GM18861 (cell line): ENCODE measurements around the gene XPC.

Experiments used
- ATAC-seq: cut with Tn5 transposase; IDR thresholded peaks from one replicate; pipeline ENCODE4 v1.9.1; 2021; ENCODE audit not compliant: unreplicated experiment

XPC gene

DNA sequence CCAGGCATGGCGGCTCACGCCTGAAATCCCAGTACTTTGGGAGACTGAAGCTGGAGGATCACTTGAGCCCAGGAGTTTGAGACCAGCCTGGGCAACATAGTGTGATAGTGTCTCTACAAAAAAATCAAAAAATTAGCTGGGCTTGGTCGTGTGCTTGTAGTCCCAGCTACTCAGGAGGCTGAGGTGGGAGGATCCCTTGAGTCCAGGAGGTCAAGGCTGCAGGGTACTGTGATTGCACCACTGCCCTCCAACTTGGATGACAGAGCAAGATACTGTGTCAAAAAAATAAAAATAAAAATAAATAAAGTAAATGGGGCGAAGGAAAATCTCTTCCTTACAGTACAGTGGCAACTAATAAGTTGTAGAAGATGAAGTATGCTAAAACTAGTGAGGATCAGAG, 29.8 kb upstream of the XPC start:
- no peak for ATAC-seq

DNA sequence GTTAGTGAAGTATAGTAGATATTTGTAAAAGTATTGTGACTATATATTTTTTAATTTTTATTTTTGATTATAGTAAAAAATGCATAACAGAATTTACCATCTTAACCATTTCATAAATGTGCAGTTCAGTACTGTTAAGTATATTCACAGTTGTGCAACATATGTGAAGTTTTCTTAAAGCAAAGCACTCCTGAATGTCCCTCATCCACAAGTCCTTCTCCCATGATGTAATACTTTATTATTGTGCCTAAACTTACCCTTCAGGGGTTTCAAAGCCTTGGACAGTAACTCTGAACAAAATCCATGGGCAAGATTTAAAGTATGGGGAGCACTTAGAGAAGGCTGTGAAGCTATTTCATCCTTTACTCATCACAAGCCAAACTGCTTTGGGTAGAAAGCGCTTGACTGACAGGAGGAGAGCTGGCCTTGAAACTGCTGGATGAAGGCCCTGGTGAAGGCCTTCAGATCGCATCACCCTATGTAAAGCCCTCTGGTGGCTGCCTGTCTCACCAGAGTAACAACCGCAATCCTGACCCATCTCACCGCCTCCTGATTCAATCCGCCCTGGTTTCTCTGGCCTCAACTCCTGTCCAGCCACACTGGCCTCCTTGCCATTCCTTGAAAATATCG, 28.3 kb upstream of the XPC start:
- no peak for ATAC-seq

DNA sequence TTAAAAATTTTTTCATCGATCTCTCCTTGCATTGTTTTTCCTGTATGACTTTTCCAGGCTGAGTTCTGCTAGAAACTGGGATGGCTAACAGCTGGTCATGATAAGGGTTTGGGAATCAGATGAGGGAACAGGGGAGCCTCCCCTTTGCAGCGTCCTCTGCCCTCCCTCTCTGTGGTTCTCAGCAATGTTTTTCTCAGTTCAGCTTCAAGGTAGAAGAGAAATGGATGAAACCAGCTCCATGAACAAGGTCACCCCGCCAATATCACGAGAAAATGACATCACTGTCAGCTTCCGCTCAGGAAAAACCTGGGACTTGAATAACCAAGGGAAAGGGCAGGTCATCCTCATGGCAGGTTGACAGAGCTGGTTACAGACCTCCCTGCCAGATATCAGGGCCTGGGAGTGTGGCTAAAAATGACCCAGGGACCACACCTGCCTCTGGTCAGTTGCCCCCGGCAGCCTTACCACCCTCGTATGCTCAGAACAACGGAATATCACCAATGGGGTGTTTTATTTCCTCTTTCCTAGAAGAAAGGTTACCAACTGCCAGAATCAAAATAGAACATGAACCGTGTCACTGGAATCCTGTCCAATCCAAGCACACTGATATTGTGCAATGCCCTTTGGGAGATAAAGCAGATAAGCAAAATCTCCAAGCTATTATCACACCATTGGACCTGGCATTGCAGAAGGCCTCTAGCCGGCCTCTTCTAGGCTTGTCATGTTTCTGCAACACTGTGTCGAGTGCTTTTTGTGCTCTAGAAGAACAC, 26.3 kb upstream of the XPC start:
- no peak for ATAC-seq

DNA sequence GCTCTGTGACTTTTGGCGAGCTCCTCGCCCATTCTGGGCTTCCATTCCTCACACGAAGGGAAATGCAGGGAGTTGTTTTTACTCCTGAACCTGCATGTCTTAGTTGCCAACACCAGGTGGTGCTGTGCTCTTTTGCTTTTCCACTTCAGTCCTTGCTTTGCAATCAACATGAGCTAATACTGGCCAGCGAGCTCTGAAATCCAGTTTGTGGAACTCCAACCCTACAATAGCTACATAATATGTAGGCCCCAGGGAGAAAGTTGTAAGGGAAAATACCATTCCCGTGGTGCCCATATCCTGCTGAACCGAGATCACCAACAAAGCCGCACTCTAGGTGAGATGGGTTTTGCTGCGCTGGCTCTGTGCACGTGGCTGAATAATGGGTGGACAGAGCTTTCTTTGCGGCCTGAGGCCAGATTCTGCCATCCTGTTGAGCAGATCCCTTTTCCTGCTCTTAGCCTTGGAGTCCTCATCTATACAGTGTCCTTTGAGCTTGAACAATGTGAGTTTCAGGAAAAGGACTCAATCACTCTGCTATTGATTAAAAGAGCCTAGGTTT, 25.2 kb upstream of the XPC start:
- ATAC-seq = no peak

DNA sequence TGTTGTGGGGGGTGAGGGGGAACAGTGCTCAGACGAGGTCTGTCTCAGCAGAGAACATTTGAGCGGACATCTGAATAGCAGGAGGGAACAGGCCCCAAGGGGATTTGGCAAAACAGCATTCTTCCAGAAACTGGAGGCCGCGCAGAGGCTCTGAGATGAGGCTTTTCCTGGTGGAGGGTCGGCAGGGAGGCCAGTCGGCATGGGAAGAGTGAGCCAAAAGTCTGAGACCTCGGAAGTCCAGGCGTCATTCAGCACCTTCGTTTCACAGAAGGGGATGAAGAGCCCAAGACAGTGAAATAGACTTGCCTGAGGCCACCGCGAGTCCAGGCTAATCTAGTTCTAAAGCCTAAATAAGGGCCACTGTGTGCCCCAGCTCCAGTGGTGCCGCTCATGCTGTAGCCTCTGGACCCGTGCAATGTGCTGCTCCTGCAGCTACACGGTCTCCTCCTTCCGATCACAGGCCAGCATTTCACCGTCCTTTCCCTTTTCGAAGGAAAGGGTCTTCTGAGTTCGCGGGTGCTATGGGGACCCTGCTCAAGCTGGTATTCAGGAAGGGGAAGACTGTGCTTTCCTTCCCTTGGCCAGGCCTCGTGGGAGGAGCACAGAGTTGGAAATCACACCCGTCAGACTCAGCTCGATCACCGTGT, 24.6 kb upstream of the XPC start:
- no peak for ATAC-seq

DNA sequence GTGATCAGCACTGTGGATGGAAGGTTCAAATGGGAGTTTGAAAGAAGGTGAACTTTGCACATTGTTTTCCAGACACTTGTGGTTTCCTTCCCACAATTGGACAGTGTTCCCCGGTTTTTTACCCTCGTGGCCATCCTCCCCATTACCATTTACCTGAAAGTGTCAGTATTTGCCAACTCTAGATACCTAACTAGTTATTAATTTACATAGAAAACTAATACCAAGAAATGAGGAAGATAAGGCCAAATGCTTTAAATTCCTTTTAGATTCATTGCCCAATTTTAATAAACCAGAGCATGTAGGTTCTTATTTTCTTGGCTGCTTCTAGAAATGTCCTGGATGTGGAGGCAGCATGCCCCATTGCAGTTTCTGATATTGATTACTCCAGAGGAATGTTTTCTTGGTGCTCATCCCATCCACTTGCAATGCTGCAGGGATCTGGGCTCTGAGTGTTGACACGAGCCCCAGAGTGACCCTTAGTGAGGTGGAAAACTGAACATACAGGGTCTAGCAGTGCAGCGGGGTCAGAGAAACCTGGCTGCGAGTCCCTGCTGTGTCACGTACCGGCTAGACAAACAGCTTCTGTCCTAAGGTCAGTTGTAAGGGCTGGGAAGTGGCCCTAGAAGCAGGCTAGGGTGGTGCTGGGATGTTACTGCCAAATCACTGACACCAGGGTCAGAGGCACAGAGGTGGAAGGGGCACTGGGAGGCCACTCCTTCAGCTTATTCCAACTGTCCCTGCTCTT, 23.7 kb upstream of the XPC start:
- ATAC-seq = no peak

DNA sequence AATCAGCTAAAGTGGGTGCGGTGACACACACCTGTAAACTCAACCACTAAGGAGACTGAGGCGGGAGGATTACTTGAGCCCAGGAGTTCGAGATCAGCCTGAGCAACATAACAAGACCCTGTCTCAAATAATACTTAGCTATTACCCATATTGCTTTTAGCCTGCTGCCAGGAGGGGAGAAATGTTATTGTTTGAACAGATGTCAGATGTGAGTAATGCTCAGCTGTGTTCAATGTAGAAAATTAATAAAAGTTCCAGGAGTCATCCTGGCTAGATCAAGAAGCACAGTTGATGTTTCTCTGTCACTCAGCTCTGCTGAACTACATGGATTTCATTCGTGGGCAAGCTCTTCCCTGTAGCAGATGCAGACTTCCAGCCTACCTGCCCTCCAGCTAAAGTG, 22.4 kb upstream of the XPC start:
- no peak for ATAC-seq

DNA sequence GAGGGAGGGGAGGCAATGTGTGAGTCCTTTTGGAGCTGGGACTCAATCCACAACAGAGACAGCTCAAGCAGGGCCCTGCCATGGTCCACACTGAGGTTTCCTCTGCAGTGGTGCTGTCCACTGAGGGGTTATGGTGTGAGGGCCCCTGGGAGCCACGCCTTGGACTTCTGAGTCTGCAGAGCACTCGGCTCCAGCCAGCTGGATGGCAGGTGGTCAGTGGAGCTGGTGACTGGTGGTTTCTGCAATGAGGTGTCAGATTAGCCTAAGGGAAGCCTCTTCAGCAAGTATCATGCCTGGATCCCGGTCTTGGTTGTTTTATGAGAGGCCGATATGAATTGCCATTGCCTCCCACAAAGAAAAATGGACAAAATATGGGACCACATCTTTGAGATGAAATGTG, 21.9 kb upstream of the XPC start:
- no peak for ATAC-seq

DNA sequence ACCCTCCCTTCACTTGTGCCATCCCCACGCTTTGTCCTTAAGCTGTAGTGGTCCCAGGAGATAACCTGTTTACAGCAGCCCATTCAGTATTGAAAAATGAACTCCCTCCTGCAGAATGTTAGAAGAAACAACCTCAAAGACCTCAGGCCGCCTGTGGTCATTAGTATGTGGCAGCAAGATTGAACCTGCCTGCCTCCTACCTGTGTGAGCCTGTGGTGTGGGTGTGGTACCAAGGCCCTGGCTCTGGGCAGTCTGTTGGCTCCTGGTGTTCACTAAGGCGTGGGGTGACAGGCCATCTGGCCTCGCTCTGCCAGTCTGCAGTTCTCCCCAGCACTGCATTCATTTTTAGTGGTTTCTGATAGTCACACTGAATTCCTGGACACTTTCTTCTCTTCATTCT, 21.2 kb upstream of the XPC start:
- ATAC-seq = no peak

DNA sequence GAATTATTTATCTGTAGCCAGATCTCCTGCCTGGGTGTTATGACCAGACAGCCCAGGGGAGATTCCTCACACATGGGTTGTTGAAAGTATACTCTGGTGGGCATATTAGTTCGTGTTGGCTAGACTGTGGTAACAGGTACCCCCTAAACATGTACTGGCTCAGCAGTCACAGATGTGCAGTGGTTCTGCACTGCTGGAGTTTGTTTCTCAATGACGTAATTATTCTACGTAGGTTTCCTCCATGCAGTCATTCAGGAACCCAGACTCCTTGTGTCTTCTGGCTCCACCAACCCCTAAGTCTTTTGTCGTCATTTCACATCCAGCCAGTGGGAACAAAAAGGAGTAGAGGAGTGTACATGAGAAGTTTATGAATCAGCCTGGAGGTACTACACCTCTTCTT, 16.5 kb upstream of the XPC start:
- no peak for ATAC-seq

- ATAC-seq = no peak
These were observed 9.8 kb upstream of the XPC start for GRCh38 chr3:14188041-14188754.

DNA sequence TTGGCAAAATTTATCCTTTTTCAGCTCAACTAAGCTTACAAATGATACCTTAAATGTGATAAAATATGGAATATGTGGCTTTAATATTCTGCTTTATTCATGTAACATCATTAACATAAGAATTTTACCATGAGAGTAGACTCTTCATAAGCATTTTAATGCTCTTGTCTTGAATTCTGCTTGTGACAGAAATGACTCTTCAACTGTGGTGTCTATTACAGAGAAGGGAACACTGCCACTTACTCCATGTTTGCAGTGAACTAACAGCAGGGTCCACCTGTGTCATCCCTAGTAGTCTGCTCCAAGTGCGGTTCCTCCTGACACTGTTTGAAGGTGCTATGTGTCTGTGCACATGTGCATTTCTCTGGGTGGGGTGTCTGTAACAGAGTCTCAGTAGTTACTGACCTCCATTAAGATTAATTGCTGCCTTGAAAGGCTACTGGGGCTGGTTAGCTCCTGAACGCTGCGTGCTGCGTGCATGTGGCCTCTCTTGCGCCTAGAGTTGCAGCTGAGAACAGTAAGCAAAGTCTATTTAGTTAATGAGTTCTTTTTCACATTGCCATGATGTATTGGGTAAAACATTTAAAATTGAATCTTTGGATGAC, 8.6 kb upstream of the XPC start:
- ATAC-seq = no peak

DNA sequence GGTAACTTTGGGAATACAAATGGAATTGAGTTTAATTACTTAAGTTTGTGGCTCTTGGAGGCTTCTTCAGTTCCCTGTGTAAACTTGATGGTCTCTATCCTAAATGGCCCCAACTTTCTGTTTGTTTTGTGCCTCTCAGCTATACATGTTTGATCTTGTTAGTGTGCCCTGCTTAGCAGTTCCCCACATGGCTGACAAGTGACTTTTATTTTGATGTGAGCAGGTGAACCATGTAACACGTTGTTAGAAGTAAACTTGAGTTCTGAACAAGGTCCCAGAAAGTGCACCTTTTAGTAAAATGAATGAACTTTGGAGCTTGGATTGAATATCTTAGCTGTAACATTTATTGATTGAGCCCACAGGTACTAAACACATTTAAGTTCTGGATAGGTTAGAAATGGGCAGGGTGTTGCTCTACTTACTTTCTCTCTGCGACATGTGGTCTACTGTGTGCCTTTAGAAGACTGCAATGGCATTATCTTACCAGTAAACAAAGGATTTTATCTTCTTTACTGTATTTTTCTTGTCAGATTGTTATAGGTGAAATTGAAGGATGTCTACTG, 4.7 kb upstream of the XPC start:
- ATAC-seq = no peak

DNA sequence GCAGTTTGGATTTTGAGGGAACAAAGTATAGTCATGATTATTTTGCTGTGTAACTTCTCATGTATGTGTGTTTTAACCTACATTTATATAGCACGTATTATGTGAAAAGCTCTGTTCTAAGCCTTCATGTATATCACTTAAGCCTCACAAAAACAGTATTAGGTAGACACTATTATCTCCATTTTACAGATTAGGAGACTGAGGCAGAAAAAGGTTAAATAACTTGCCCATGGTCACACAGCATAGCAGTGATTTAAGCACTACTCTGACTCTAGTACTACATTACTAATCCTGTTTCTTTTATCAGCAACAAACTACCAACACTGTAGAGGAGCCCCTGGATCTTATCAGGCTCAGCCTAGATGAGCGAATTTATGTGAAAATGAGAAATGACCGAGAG, 2.9 kb upstream of the XPC start:
- no peak for ATAC-seq

- no peak for ATAC-seq
These were observed 1.4 kb upstream of the XPC start for GRCh38 chr3:14179795-14180194.

- ATAC-seq = no peak
These were observed 689 bp upstream of the XPC start for GRCh38 chr3:14179114-14179465.

- ATAC-seq = peak; percentile 1
These were observed 688 bp downstream of the XPC start for GRCh38 chr3:14177580-14178246.

GRCh38 chr3:14175383-14176037, 2.9 kb downstream of the XPC start:
- ATAC-seq = no peak

DNA sequence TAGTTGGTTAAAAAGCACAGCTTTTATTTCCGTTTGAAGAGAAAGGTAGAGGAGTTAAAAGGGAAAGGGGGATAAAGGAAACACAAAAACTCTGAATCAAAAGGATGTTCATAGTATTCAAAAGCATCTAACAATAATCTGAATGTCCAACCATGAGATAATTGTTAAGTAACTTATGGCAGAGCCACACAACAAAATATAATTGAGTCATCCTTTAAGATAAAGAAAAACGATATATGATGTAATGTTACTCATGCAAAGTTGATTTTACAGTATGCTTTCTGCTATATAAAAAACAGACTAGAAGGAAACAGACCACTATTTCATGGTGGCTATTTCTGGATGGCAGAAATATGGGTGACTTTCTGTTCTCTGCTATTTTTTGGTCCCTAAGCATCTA, 3.9 kb downstream of the XPC start:
- no peak for ATAC-seq
